ENCODE measurements around the gene KCNH3.
"Not testable (repeated sequence)": the region's sequence is repeated elsewhere in the genome, so short reads cannot be mapped to it uniquely, and the experiment has no call there.

KCNH3 gene

GRCh38 chr12:49524660-49525324 is 14.0 kb upstream of the KCNH3 start:
- TF ChIP-seq, protein P1, sequence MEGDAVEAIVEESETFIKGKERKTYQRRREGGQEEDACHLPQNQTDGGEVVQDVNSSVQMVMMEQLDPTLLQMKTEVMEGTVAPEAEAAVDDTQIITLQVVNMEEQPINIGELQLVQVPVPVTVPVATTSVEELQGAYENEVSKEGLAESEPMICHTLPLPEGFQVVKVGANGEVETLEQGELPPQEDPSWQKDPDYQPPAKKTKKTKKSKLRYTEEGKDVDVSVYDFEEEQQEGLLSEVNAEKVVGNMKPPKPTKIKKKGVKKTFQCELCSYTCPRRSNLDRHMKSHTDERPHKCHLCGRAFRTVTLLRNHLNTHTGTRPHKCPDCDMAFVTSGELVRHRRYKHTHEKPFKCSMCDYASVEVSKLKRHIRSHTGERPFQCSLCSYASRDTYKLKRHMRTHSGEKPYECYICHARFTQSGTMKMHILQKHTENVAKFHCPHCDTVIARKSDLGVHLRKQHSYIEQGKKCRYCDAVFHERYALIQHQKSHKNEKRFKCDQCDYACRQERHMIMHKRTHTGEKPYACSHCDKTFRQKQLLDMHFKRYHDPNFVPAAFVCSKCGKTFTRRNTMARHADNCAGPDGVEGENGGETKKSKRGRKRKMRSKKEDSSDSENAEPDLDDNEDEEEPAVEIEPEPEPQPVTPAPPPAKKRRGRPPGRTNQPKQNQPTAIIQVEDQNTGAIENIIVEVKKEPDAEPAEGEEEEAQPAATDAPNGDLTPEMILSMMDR (IDR thresholded peaks at IDR 0.05; ENCODE audit: control extremely low read depth, extremely low read depth, low read depth, missing control alignments): no peak
- CTCF ChIA-PET: interaction anchor here (0.8 to 4.1 kb wide), 10 partner anchors 8 to 236 kb away, joined by 3 to 15 read pairs (median 6); partner anchors contain the start of gene KCNH3
- POLR2A ChIA-PET: no interaction called here
- no peak for DNase-seq (ENCODE audit: extremely low spot score)

- TF ChIP-seq, protein P1 (IDR thresholded peaks at IDR 0.05; ENCODE audit: control extremely low read depth, extremely low read depth, low read depth, missing control alignments): no peak
- CTCF ChIA-PET: interaction anchor here (1.1 to 4.1 kb wide), 6 partner anchors 12 to 184 kb away, joined by 4 to 18 read pairs (median 13); partner anchors contain the start of gene KCNH3
- POLR2A ChIA-PET: no interaction called here
- DNase-seq (ENCODE audit: extremely low spot score): no peak
These were observed 12.9 kb upstream of the KCNH3 start for GRCh38 chr12:49525942-49526341.

DNA sequence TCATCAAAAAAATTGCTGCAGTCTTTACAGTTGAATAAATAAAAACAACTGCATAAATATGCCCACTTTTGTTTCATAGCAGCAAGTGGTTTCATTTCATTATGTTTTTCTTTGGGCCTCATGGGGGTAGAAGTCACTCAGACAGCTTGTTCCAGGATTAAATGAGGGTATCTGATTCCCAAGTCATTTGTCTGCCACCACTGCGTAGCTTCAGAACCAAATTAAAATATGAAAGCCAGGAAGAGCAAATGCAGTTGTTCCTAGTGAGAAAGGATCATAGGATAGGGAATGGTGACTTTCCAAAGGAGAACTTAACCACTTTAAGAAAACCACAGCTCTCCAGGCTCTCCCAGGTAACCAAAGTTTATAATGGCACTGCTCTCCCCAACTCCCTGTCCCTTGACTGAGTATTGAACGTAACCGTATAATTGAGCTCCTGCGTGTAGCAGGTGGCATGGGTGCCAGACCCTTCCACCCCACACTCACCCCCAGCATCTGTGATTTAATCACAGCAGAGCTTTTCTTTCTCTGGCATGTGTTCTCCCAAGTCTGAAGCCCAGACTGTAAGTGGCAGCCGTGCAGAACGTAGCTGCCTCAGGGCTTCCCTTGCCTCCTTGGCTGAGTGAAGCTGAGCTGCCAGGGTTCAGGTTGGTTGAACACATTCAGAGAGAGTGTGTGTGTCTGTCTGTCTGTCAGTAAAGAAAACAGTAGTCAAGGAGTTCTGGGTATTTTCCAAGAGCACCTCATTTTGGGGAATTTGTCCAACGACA is 11.3 kb upstream of the KCNH3 start:
- CTCF ChIA-PET: interaction anchor here (0.8 to 4.1 kb wide), 7 partner anchors 13 to 170 kb away, joined by 3 to 18 read pairs (median 6); no protein-coding TSS in a partner anchor
- no peak for DNase-seq (ENCODE audit: extremely low spot score)
- TF ChIP-seq, protein P1 (IDR thresholded peaks at IDR 0.05; ENCODE audit: control extremely low read depth, extremely low read depth, low read depth, missing control alignments): no peak
- POLR2A ChIA-PET: no interaction called here

DNA sequence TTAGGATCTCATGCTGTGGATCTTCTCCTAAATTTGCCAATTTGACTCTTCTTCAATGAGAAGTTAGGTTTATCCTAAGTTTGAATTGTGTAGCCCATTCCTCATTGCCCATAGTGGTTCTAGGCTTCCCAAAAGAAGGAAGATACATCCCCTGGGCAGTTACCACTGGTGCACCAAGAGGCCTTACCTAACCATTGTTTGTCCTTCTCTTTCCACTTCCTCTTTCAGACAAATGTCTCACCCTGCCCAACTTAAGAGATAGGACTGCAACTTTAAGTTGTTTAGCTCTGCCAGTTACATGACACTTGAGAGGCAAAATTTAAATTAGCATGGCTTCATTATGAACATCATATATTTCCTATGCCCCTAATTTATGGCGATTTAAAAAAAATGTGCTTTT is 9.4 kb upstream of the KCNH3 start:
- ChIA-PET CTCF (interaction anchor here (1.3 to 1.5 kb wide), 3 partner anchors 17 to 188 kb away, joined by 3 to 4 read pairs (median 3); no protein-coding TSS in a partner anchor), POLR2A (no interaction called here)
- DNase-seq (ENCODE audit: extremely low spot score): peak; percentile 25
- TF ChIP-seq, protein P1 (IDR thresholded peaks at IDR 0.05; ENCODE audit: control extremely low read depth, extremely low read depth, low read depth, missing control alignments): no peak

DNA sequence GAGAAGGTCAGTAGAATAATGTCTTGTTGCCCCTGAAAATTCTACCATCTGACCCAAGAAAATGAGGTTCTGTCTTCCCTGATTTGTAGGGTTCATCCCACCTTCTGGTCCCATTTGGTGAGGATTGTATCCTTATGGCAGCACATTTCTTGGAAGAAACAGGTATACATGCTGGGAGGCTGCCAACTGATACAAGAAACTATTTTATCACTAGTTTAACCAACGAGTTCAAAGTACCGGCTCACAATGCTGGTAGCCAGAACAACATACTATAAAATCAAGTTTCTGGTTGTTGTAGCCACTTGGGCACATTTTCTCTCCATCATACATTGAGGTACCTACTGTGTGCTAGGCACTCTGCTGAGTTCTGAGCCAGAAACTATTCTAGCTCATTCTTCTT is 7.1 kb upstream of the KCNH3 start:
- DNase-seq (ENCODE audit: extremely low spot score): no peak
- TF ChIP-seq, protein P1 (IDR thresholded peaks at IDR 0.05; ENCODE audit: control extremely low read depth, extremely low read depth, low read depth, missing control alignments): no peak
- ChIA-PET POLR2A (no interaction called here), CTCF (interaction anchor here (1.1 to 4.5 kb wide), 5 partner anchors 18 to 185 kb away, joined by 3 to 37 read pairs (median 3); partner anchors contain the start of genes DNAJC22 and SPATS2)

DNA sequence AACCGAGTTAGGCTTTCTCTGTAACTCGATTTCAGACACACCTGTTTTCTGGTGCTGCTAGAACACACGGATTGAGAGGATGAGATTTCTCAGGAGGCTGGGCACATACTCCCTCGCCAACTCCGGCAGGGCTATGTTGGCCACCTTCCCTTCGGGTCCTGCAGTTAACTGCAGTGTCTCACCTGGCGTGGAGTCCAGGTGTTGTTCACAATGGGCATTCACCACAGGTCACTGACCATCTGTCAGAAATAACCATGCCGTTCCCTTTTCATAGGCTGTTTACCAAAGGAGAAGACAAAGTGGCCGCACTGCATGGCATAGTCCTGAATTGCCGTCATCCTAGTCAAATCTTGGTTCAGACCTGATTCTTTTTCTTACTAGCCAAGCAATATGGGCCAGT is 5.5 kb upstream of the KCNH3 start:
- ChIA-PET POLR2A (no interaction called here), CTCF (interaction anchor here (1.0 to 4.5 kb wide), 4 partner anchors 19 to 174 kb away, joined by 3 to 37 read pairs (median 3); no protein-coding TSS in a partner anchor)
- DNase-seq (ENCODE audit: extremely low spot score): no peak
- TF ChIP-seq, protein P1 (IDR thresholded peaks at IDR 0.05; ENCODE audit: control extremely low read depth, extremely low read depth, low read depth, missing control alignments): no peak

GRCh38 chr12:49534122-49534521 is 4.7 kb upstream of the KCNH3 start:
- POLR2A ChIA-PET; DNase-seq (ENCODE audit: extremely low spot score): not testable (repeated sequence)
- CTCF ChIA-PET: interaction anchor here (2.1 to 4.5 kb wide), 3 partner anchors 19 to 176 kb away, joined by 7 to 37 read pairs (median 19); no protein-coding TSS in a partner anchor

Measured in GM10248 (cell line).